ENCODE measurements around the gene CISD3. TPM values are rescaled to one million over a fixed set of nuclear protein-coding genes. Genes with fewer than 3 reads are reported as not detected.
A peak's percentile ranks its signal among the peaks of the same experiment; 100 is the strongest.

CISD3 gene
- total RNA-seq, 1 experiment from 2014 or later, result 6.6 TPM

DNA sequence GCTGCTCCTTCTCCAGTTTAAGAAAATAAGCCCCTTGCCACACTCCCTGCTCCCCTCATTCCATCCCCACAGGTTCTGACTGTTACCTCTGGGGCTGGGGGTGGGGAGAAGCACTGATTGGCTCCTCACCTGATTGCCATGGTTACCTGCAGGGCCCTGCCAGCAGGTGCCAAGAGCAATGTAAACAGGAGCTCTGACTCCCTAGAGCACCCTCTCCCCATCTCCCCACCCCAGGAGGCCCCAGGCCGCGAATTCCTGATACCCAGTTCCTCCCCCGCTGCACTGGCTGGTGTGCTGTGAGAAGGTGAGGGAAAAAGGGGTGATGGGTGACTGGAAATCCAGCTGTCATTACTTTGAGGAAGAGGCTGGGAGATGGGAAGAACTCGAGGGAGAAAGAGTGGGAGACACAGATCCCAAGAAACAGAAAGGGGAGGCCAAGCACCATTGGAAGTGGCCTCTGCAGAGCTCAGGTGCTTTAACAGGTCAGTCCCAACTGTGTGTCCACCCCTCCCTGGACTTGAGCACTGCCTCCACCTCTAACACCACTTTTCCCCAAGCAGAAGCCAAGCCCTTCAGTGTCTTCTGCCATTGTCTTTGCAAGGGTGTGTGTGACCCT, 13.5 kb downstream of the CISD3 start:
- no peaks in the 10 kb centered on the region for H3K27me3 ChIP-seq (replicated peaks; ENCODE audit: insufficient read depth, low read depth, low read length, poor library complexity)
- no peak overlapping the region for H3K4me3 ChIP-seq (ENCODE audit: low read depth, low read length, poor library complexity, severe bottlenecking)
- H3K36me3 ChIP-seq (ENCODE audit: insufficient read depth, low read length, poor library complexity, severe bottlenecking), result no peaks in the 10 kb centered on the region
- intact Hi-C loops (cut with micrococcal nuclease; ENCODE audit: unreplicated experiment), result no loop called here
- H3K27ac ChIP-seq (ENCODE audit: low read depth, low read length, poor library complexity, severe bottlenecking), result no peak overlapping the region
- no peak for TF ChIP-seq EZH2 (IDR thresholded peaks at IDR 0.05; ENCODE audit: borderline replicate concordance, low read depth, low read length, poor library complexity, severe bottlenecking)
- TF ChIP-seq, protein P1, sequence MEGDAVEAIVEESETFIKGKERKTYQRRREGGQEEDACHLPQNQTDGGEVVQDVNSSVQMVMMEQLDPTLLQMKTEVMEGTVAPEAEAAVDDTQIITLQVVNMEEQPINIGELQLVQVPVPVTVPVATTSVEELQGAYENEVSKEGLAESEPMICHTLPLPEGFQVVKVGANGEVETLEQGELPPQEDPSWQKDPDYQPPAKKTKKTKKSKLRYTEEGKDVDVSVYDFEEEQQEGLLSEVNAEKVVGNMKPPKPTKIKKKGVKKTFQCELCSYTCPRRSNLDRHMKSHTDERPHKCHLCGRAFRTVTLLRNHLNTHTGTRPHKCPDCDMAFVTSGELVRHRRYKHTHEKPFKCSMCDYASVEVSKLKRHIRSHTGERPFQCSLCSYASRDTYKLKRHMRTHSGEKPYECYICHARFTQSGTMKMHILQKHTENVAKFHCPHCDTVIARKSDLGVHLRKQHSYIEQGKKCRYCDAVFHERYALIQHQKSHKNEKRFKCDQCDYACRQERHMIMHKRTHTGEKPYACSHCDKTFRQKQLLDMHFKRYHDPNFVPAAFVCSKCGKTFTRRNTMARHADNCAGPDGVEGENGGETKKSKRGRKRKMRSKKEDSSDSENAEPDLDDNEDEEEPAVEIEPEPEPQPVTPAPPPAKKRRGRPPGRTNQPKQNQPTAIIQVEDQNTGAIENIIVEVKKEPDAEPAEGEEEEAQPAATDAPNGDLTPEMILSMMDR (conservative IDR thresholded peaks at IDR 0.05; ENCODE audit: low read depth, low read length), result no peak
- peaks cover 20% of the 10 kb centered on the region for H3K4me1 ChIP-seq (ENCODE audit: insufficient read depth, low read length, poor library complexity, severe bottlenecking)
- no peaks in the 10 kb centered on the region for H3K9me3 ChIP-seq (ENCODE audit: low read depth, low read length, poor library complexity, severe bottlenecking)
- no TSS peak for BruUV-seq (replicated peaks)
- POLR2A ChIA-PET (ENCODE audit: low non-redundant PET), result no interaction called here
- DNase-seq (ENCODE audit: low spot score), result no peak
- CTCF ChIA-PET, result no interaction called here

DNA sequence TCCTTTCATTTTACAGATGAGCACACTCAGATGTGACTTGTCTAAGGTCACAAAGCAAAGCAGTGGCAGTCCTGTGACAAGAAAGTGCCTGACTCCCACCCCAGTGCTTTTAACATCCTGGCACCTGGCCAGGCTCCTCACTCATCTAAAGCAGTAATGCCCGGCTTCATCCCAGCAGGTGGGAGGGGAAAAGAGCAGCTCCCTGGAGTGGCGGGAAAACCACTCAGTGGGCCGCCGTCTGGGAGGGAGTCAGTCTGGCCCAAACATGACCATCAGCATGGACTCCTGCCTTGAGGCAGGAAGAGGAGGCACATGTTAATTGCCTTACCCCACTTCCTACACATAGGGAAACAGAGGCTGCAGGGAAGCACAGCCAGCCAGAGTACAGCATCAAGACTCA, 15.4 kb downstream of the CISD3 start:
- no peak overlapping the region for H3K27ac ChIP-seq (ENCODE audit: low read depth, low read length, poor library complexity, severe bottlenecking)
- POLR2A ChIA-PET (ENCODE audit: low non-redundant PET), result interaction anchor here (0.6 kb wide), 1 partner anchor 31 kb away, joined by 3 read pairs; no protein-coding TSS in a partner anchor
- BruUV-seq (replicated peaks), result no TSS peak
- intact Hi-C loops (cut with micrococcal nuclease; ENCODE audit: unreplicated experiment), result no loop called here
- no peaks in the 10 kb centered on the region for H3K36me3 ChIP-seq (ENCODE audit: insufficient read depth, low read length, poor library complexity, severe bottlenecking)
- no peaks in the 10 kb centered on the region for H3K9me3 ChIP-seq (ENCODE audit: low read depth, low read length, poor library complexity, severe bottlenecking)
- CTCF ChIA-PET, result no interaction called here
- peak overlapping the region; percentile 86 for H3K4me3 ChIP-seq (ENCODE audit: low read depth, low read length, poor library complexity, severe bottlenecking)
- peaks cover 25% of the 10 kb centered on the region for H3K4me1 ChIP-seq (ENCODE audit: insufficient read depth, low read length, poor library complexity, severe bottlenecking)
- no peaks in the 10 kb centered on the region for H3K27me3 ChIP-seq (replicated peaks; ENCODE audit: insufficient read depth, low read depth, low read length, poor library complexity)
- TF ChIP-seq EZH2 (IDR thresholded peaks at IDR 0.05; ENCODE audit: borderline replicate concordance, low read depth, low read length, poor library complexity, severe bottlenecking), result no peak
- TF ChIP-seq, protein P1 (conservative IDR thresholded peaks at IDR 0.05; ENCODE audit: low read depth, low read length), result no peak
- DNase-seq (ENCODE audit: low spot score), result peak; percentile 61

DNA sequence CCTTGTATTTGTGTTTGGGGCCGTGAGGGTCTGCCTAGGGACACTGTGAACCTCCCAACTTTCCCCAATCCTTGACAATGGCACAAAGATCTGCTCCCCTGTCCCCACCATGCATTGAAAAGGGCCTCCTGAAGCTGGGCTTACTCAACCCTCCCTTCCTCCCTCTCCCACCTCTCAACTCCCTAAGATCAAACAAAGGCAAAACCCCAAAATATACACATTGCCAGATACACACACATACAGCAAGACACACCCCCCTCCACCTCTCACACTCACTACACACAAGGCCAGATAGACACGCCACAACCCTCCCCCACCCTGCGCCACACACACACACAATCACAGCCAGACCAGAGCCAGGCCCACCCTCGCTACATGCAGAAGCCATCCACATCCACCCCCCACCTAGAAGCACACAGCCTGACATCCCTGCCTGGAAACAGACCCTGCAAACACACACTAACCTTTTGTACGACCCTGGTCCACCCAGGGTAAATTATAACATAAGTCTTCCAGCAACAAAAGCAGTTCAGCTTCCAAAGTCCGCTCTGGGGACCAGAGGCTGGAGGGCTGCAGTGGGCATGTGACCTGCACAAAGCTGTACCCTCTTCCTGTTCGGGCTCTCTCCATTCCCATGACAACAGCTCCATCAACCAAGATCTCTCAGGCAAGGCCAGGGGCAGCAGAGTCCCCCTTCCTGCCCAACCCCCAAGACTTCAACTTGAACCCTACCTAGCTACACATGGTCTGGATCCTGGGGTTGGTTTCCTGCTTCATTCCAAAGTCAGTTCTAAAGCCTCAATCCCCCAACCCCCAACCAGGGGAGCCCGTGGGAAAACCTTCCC, 16.1 kb downstream of the CISD3 start:
- Histone ChIP-seq H3K9me3 (ENCODE audit: low read depth, low read length, poor library complexity, severe bottlenecking) (no peaks in the 10 kb centered on the region), H3K27me3 (replicated peaks; ENCODE audit: insufficient read depth, low read depth, low read length, poor library complexity) (no peaks in the 10 kb centered on the region), H3K4me3 (ENCODE audit: low read depth, low read length, poor library complexity, severe bottlenecking) (peak overlapping the region; percentile 86), H3K36me3 (ENCODE audit: insufficient read depth, low read length, poor library complexity, severe bottlenecking) (no peaks in the 10 kb centered on the region), H3K27ac (ENCODE audit: low read depth, low read length, poor library complexity, severe bottlenecking) (peak overlapping the region; percentile 81), H3K4me1 (ENCODE audit: insufficient read depth, low read length, poor library complexity, severe bottlenecking) (peaks cover 31% of the 10 kb centered on the region)
- ChIA-PET POLR2A (ENCODE audit: low non-redundant PET) (no interaction called here), CTCF (interaction anchor here (1.2 kb wide), 1 partner anchor 11 kb away, joined by 3 read pairs; no protein-coding TSS in a partner anchor)
- TSS peak; percentile 68 for BruUV-seq (replicated peaks)
- TF ChIP-seq EZH2 (IDR thresholded peaks at IDR 0.05; ENCODE audit: borderline replicate concordance, low read depth, low read length, poor library complexity, severe bottlenecking), result no peak
- TF ChIP-seq, protein P1 (conservative IDR thresholded peaks at IDR 0.05; ENCODE audit: low read depth, low read length), result no peak
- intact Hi-C loops (cut with micrococcal nuclease; ENCODE audit: unreplicated experiment), result no loop called here
- DNase-seq (ENCODE audit: low spot score), result no peak

Data from A673 (cell line).